LNCaP clone FGC (cell line): ENCODE measurements around the gene FXYD5.

Source experiments
- DNase-seq: peaks from one replicate; pipeline ENCODE4 v3.0.0-alpha.2; 2011; ENCODE audit warnings: low read depth
- H3K4me3 ChIP-seq: 2 replicates; pipeline ENCODE4 v1.5.1; 2011; ENCODE audit warnings: mild to moderate bottlenecking, low read depth, low read length, control low read depth
- TF ChIP-seq, protein P1 (sequence below): IDR thresholded peaks from 2 replicates; pipeline ENCODE4 v1.5.1; 2012; ENCODE audit warnings: mild to moderate bottlenecking; ENCODE audit not compliant: control insufficient read depth, insufficient read depth; ENCODE audit errors: extremely low read depth

Gene FXYD5

DNA sequence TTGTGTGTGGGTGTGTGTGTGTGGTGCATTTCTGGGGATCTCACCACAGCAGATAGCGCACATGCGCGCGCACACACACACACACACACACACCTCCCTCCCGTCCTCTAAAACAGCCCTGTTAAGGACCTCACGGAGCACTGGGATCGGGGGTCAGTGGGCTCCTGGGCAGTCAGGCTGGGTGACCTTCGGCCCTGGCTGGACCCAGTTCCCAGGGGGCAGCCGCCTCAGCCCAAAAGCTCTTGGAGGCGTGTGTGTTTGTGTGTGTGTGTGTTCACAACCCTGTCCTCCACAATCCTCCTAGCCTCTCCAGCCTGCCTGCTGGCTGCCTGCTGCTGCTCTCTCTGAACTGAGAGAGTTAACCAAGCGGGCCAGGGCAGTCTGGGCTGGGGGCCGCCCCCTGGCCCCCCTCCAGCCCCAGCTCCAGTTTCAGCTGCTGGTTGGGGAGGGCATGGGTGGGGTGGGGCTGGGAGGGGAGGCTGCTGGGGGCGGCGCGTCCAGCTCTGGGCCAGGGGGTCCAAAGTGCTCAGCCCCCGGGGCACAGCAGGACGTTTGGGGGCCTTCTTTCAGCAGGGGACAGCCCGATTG is 16.1 kb upstream of the FXYD5 start, which contains the start of gene FXYD1:
Gene FXYD1 (plus strand): TSS at position 520 of the 588 bp plus-strand sequence. CDS start 1,256 bp downstream, outside the sequence.
- DNase-seq = no peak
- TF ChIP-seq, protein P1, sequence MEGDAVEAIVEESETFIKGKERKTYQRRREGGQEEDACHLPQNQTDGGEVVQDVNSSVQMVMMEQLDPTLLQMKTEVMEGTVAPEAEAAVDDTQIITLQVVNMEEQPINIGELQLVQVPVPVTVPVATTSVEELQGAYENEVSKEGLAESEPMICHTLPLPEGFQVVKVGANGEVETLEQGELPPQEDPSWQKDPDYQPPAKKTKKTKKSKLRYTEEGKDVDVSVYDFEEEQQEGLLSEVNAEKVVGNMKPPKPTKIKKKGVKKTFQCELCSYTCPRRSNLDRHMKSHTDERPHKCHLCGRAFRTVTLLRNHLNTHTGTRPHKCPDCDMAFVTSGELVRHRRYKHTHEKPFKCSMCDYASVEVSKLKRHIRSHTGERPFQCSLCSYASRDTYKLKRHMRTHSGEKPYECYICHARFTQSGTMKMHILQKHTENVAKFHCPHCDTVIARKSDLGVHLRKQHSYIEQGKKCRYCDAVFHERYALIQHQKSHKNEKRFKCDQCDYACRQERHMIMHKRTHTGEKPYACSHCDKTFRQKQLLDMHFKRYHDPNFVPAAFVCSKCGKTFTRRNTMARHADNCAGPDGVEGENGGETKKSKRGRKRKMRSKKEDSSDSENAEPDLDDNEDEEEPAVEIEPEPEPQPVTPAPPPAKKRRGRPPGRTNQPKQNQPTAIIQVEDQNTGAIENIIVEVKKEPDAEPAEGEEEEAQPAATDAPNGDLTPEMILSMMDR = no peak
- no peak within 1 kb of the TSS for H3K4me3 ChIP-seq

DNA sequence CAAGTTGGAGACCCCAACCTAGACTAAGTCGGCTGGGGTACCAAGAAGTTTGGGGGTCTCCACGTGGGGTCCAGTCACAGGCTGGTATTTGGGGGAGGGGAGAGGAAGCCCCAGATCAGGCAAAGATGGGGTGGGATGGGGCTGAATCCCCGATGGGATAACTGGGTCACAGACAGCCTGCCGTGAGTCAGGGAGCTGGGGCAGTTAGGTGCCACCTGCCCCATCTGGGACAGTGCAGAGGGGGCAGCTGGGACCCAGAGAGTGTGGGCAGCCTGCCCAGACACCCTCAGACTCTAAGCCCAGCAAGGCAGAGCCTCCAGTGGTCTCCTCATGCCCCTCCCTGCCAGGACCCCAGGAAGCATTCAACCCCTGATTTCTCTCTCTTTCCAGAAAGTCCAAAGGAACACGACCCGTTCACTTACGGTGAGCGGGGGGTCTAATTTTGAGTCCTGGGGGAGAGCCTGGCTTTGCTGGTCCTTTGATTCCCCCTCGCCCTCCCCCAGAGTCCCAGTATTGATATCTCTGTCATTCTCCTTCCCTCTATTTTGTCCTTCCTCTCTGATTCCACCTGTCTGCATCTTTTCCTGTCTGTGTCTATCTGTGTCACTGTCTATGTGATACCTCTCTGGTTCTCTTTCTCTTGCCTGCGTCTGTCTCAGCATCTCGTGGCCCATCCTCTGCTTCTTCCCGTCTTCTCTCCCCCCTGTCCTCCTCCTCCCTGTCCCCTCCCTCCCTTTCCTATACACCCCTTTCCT is 14.2 kb upstream of the FXYD5 start:
- no peak overlapping the region for H3K4me3 ChIP-seq
- TF ChIP-seq, protein P1 = no peak

DNA sequence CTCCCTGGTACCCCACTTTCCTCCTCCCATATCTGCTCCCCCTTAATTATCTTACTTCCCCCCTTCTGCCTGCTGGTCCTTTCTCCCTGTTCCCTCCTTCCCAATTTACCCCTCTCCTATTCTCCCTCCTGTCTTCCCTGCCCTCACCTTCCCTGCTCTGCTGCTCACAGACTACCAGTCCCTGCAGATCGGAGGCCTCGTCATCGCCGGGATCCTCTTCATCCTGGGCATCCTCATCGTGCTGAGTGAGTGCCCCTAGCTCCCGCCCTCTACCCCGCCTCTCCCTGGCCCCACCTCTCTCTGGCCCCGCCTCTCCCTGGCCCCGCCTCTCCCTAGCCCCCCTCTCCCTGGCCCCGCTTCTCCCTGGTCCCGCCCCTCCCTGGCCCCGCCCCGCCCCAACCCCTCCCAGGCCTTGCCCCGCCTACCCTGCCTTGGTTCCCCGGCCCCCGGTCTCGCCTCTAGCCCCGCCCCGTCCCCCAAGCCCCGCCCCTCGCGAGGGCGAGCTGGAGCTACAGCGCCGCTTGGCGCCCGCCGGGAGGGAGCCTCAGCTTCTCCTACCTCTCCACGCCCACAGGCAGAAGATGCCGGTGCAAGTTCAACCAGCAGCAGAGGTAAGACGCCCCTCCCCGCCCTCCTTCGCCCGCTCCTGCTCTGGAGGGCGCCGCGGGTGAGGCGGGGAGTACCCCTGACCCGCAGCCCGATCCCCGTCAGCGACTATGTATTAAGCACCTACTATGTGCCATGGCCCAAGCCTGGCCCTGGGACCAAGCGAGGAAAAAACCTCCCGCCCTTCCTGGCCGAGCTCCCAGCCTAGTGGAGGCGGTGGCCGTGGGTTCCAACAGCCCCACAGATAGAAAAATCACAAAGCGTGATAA is 13.3 kb upstream of the FXYD5 start:
- no peak overlapping the region for H3K4me3 ChIP-seq
- peak; percentile 58 for DNase-seq
- TF ChIP-seq, protein P1 = peak; percentile 72

More for the DNA sequence above, 14.2 kb upstream of the FXYD5 start:
- DNase-seq = no peak

DNA sequence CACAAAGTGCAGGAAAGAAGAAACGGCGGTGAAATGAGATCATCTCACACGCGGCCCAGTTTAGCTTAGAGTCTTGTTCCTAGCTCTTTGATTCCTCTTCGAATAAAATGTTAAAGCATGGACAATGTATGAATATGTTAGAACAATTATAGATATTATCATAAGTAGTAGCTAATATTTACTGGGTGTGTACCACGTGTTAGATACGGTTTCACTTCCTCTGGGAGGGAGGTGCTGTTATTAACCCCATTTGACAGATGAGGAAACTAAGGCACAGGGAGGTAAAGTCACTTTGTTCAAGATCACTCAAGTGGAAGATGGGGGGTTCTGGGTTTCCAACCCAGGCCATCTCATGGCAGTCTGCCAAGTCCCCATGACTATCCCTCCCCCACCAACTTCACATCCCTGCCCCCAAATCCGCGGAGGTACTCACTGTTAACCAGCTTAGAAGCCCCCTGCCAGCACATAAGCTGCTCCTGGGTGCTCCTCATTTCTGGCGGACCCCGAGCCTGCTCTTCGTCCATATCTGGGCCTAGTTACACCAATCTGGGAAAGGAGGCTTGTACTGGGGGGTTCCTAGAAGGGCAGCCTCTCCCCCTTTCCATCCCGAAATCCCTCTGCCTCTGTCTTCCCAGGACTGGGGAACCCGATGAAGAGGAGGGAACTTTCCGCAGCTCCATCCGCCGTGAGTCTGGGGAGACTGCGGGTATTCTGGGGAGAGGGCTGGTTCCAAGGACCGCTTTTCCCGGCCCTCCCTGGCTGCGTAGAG is 12.5 kb upstream of the FXYD5 start:
- no peak overlapping the region for H3K4me3 ChIP-seq
- TF ChIP-seq, protein P1 = no peak
- DNase-seq = no peak

DNA sequence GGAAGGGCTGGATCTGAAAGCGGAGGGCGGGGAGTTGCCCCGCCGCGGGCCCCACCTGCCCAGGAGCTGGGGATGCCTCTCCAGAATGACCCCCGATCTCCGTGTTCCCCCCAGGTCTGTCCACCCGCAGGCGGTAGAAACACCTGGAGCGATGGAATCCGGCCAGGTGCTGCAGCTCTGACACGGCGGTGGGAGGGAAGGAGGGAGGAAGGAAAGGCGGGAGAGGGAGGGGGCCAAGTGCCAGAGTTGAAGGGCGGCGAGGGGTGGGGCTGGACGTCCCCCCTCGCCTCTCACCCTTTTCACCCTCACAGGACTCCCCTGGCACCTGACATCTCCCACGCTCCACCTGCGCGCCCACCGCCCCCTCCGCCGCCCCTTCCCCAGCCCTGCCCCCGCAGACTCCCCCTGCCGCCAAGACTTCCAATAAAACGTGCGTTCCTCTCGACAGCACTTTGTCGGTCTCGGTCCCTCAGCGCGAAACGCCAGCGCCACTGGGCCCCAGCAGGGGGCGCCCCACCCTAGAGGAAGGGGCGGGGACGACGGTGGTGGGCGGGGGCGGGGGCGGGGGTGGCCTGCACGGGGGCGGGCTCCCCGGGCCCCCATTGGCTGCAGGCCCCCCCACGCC is 11.8 kb upstream of the FXYD5 start:
- H3K4me3 ChIP-seq = no peak overlapping the region
- no peak for DNase-seq
- TF ChIP-seq, protein P1 = peak; percentile 58

DNA sequence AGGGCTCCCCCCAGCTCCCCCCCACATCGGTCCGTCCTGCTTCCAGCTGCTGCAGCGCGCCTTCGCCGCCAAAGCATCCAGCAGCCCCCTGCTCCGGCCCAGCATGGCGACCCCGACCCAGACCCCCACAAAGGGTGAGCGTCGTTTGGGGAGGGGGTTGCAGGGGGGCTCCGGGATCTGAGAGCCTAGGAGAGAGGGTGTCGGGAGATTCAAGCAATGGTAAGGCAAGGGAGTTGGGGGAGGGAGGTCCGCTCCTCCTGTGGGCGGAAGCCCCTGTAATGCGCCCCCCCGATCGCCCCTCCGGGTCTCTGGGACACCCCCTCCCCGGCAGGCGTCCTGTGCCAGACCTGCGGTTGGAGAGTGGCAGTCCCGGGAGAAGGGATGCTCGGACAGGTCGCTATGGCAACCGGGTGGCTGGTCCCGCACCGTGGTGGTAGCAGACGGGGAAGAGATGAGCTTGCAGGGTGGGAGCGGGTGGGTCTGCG is 11.3 kb upstream of the FXYD5 start, which contains the start of gene FXYD7:
Gene FXYD7 (plus strand): TSS at position 25 of the 485 bp plus-strand sequence. CDS start 79 bp downstream, at position 104.
- H3K4me3 ChIP-seq = no peak within 1 kb of the TSS
- DNase-seq = no peak

More for the DNA sequence above, 11.3 kb upstream of the FXYD5 start, which contains the start of gene FXYD7:
- TF ChIP-seq, protein P1 = no peak
